Body of pancreas (tissue), 4 donors: ENCODE data around the gene ZNF738.

Experiments used
- CTCF ChIP-seq, 7 experiments: fragments of 450-650 bp in 4 of 7; fragments of 200-600 bp in 3 of 7; sonication (generic) in 3 of 7; IDR thresholded peaks; one replicate each; pipeline ENCODE4 v1.5.1; 2016 to 2019; ENCODE audit warnings: antibody characterized with exemption in 7 of 7
- POLR2A ChIP-seq, 3 donors: fragments of 450-650 bp; IDR thresholded peaks; one replicate each; pipeline ENCODE4 v1.6.1; 2016; ENCODE audit warnings: antibody characterized with exemption in 3 of 3, mild to moderate bottlenecking in 2 of 3

DNA sequence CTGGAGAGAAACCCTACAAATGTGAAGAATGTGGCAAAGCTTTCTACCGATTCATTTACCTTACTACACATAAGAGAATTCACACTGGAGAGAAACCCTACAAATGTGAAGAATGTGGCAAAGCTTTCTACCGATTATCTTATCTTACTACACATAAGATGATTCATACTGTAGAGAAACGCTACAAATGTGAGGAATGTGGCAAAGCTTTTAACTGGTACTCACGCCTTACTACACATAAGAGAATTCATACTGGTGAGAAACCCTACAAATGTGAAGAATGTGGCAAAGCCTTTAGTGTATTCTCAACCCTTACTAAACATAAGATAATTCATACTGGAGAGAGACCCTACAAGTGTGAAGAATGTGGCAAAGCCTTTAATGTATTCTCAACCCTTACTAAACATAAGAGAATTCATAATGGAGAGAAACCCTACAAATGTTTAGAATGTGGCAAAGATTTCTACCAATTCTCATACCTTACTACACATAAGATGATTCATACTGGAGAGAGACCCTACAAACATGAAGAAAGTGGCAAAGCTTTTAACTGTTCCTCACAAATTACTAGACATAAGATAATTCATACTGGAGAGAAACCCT, 25.3 kb downstream of the ZNF738 start:
- TF ChIP-seq CTCF (IDR thresholded peaks at IDR 0.05), result no peak
- no peak for TF ChIP-seq POLR2A (IDR thresholded peaks at IDR 0.05)
